HepG2 (cell line): ENCODE data around the gene ZFP37. TPM values are rescaled to one million over a fixed set of nuclear protein-coding genes. Genes with fewer than 3 reads are reported as not detected.
A peak's percentile ranks its signal among the peaks of the same experiment; 100 is the strongest.

Experiments
- ATRX ChIP-seq: sonication (generic); formaldehyde crosslinking; IDR thresholded peaks from 2 replicates; pipeline ENCODE4 v1.4.0; 2020; ENCODE audit warnings: missing genetic modification reagents, borderline replicate concordance
- CREM ChIP-seq, 2 experiments: sonication (generic) in 1 of 2; formaldehyde crosslinking in 1 of 2; IDR thresholded peaks; 2 replicates each; pipeline versions ENCODE4 v1.4.0 to v1.6.1; 2016 to 2020; ENCODE audit warnings: antibody characterized with exemption in 1 of 2, mild to moderate bottlenecking in 1 of 2, missing genetic modification reagents in 1 of 2
- FOXK2 ChIP-seq: fragments of 450-650 bp; IDR thresholded peaks from 2 replicates; pipeline ENCODE4 v1.6.1; 2016
- GABPA ChIP-seq, 2 experiments: IDR thresholded peaks; 2 replicates each; pipeline ENCODE4 v1.6.1; 2011 to 2016; ENCODE audit warnings: low read depth in 2 of 2, low read length in 1 of 2, missing biosample characterization in 1 of 2, missing genetic modification characterization in 1 of 2
- KAT7 ChIP-seq: IDR thresholded peaks from 2 replicates; pipeline ENCODE4 v1.6.1; 2018; ENCODE audit warnings: borderline replicate concordance, missing compliant biosample characterization
- SP2 ChIP-seq: sonication (generic); formaldehyde crosslinking; IDR thresholded peaks from 2 replicates; pipeline ENCODE4 v1.5.1; 2020; ENCODE audit warnings: mild to moderate bottlenecking, missing genetic modification reagents
- ZBTB21 ChIP-seq: sonication (generic); formaldehyde crosslinking; IDR thresholded peaks from 2 replicates; pipeline ENCODE4 v1.4.0; 2020; ENCODE audit warnings: missing genetic modification reagents
- ZBTB8A ChIP-seq: sonication (generic); formaldehyde crosslinking; IDR thresholded peaks from 2 replicates; pipeline ENCODE4 v1.4.0; 2020; ENCODE audit warnings: mild to moderate bottlenecking, low read depth, missing genetic modification reagents, borderline replicate concordance
- ZFP1 ChIP-seq: IDR thresholded peaks from 2 replicates; pipeline ENCODE4 v1.6.1; 2016
- ZNF350 ChIP-seq: sonication (generic); formaldehyde crosslinking; IDR thresholded peaks from 2 replicates; pipeline ENCODE4 v1.4.0; 2020; ENCODE audit warnings: mild to moderate bottlenecking, low read depth, missing genetic modification reagents, borderline replicate concordance
- polyA plus RNA-seq, 8 experiments: library from polyadenylated mRNA; depleted of rRNA in 3 of 8; stranded (reverse) in 7 of 8; unstranded in 1 of 8; fragments of >200 nt; fragmentation: Illumina TruSeq in 4 of 8; extraction: Trizol in 4 of 8; gene quantifications; 2 replicates each; pipeline versions ENCODE4 v1.2.1 to v1.2.3, GENCODE V29; 2011 to 2016; ENCODE audit warnings: low read depth in 4 of 8, missing spikeins in 1 of 8, mixed read lengths in 1 of 8; ENCODE audit not compliant: insufficient read depth in 1 of 8
- total RNA-seq, 5 experiments: library from RNA; depleted of rRNA; stranded (reverse); fragments of >200 nt; fragmentation: Illumina TruSeq; extraction: Trizol; gene quantifications; 2 replicates each; pipeline ENCODE4 v1.2.3, GENCODE V29; 2016; ENCODE audit warnings: low read depth in 1 of 5
- TF ChIP-seq, protein P1 (sequence below): IDR thresholded peaks from 2 replicates; pipeline ENCODE4 v1.6.1; 2016; ENCODE audit warnings: low read depth, control low read depth
- TF ChIP-seq, protein P2 (sequence below): sonication (generic); formaldehyde crosslinking; IDR thresholded peaks from 2 replicates; pipeline ENCODE4 v1.8.0; 2022; ENCODE audit warnings: mild to moderate bottlenecking, missing genetic modification reagents, moderate library complexity
- TF ChIP-seq, protein P3 (sequence below): sonication (generic); formaldehyde crosslinking; IDR thresholded peaks from 2 replicates; pipeline ENCODE4 v1.5.1; 2020; ENCODE audit warnings: missing genetic modification reagents, mild to moderate bottlenecking, borderline replicate concordance
- TF ChIP-seq, protein P4 (sequence below): sonication (generic); formaldehyde crosslinking; IDR thresholded peaks from 2 replicates; pipeline ENCODE4 v1.8.1; 2023; ENCODE audit warnings: missing genetic modification reagents, mild to moderate bottlenecking, borderline replicate concordance
- TF ChIP-seq, protein P5 (sequence below): IDR thresholded peaks from 2 replicates; pipeline ENCODE4 v1.6.1; 2012; ENCODE audit warnings: low read depth, low read length, improper control_type of control experiment
- TF ChIP-seq, protein P6 (sequence below): sonication (generic); formaldehyde crosslinking; IDR thresholded peaks from 2 replicates; pipeline ENCODE4 v1.8.0; 2022; ENCODE audit warnings: low read depth, missing genetic modification reagents

The ZFP37 gene
- total and polyA plus RNA-seq, 2 of the 13 experiments (the other 11 are each of a cell fraction or from before 2014, with no cell fraction given), result 1.1 to 3.7 TPM

DNA sequence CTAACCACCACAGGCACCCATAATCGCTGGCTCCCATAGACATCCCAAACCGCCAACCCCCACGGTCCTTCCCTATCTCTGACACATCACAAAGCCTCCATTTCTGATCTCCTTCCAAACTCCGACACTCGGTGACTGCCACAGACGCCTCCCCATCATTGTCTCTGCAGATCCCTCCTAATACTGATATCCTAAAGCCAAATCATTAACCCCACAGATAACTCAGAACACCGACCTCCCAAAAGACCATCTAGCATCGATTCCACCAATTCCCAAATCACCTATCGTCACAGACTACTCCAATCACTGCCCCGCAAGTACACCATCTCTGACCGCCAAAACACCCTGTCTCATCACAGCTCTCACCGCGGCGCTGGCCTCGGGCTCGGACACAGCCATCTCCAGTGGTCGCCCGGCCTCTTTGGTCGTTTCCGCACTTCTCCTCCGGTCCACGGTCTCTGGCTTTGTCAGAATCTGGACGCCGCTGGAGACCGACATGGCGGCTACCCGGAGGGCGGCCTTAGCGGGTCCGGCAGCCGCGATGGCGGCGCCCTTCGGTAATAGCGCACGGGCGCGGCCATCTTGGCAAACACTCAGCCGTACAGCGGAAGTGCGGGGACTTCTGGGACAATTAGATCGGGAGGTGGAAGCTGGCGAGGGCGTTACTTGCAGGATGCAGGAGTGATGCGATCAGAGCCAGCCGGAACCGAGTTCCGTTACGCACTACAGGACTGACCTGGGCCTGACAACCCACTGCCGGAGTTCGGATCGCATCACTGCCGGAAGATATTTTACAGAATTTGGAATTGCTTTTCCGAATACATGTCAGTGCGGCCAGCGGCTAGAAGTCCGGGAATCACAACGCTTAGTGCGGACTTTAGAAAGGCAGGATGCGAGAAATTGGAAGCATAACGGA, at the start of gene ZFP37 (continued):
- TF ChIP-seq GABPA (IDR thresholded peaks at IDR 0.05; ENCODE audit: low read depth, low read length), result peak; percentile 73
- TF ChIP-seq GABPA (CRISPR knock-in tag; IDR thresholded peaks at IDR 0.05; ENCODE audit: low read depth), result peak; percentile 94
- TF ChIP-seq, protein P1, sequence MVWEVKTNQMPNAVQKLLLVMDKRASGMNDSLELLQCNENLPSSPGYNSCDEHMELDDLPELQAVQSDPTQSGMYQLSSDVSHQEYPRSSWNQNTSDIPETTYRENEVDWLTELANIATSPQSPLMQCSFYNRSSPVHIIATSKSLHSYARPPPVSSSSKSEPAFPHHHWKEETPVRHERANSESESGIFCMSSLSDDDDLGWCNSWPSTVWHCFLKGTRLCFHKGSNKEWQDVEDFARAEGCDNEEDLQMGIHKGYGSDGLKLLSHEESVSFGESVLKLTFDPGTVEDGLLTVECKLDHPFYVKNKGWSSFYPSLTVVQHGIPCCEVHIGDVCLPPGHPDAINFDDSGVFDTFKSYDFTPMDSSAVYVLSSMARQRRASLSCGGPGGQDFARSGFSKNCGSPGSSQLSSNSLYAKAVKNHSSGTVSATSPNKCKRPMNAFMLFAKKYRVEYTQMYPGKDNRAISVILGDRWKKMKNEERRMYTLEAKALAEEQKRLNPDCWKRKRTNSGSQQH (CRISPR knock-in tag), result no peak
- TF ChIP-seq ZFP1 (CRISPR knock-in tag), result peak; percentile 50; the same call in 1 of the 2 replicates
- TF ChIP-seq FOXK2, result no peak
- TF ChIP-seq, protein P2, sequence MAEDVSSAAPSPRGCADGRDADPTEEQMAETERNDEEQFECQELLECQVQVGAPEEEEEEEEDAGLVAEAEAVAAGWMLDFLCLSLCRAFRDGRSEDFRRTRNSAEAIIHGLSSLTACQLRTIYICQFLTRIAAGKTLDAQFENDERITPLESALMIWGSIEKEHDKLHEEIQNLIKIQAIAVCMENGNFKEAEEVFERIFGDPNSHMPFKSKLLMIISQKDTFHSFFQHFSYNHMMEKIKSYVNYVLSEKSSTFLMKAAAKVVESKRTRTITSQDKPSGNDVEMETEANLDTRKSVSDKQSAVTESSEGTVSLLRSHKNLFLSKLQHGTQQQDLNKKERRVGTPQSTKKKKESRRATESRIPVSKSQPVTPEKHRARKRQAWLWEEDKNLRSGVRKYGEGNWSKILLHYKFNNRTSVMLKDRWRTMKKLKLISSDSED (CRISPR knock-in tag), result no peak
- no peak for TF ChIP-seq KAT7
- peak; percentile 92 for TF ChIP-seq CREM (IDR thresholded peaks at IDR 0.05)
- no peak for TF ChIP-seq CREM (CRISPR knock-in tag; IDR thresholded peaks at IDR 0.05)
- TF ChIP-seq, protein P3, sequence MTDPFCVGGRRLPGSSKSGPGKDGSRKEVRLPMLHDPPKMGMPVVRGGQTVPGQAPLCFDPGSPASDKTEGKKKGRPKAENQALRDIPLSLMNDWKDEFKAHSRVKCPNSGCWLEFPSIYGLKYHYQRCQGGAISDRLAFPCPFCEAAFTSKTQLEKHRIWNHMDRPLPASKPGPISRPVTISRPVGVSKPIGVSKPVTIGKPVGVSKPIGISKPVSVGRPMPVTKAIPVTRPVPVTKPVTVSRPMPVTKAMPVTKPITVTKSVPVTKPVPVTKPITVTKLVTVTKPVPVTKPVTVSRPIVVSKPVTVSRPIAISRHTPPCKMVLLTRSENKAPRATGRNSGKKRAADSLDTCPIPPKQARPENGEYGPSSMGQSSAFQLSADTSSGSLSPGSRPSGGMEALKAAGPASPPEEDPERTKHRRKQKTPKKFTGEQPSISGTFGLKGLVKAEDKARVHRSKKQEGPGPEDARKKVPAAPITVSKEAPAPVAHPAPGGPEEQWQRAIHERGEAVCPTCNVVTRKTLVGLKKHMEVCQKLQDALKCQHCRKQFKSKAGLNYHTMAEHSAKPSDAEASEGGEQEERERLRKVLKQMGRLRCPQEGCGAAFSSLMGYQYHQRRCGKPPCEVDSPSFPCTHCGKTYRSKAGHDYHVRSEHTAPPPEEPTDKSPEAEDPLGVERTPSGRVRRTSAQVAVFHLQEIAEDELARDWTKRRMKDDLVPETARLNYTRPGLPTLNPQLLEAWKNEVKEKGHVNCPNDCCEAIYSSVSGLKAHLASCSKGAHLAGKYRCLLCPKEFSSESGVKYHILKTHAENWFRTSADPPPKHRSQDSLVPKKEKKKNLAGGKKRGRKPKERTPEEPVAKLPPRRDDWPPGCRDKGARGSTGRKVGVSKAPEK, result no peak
- peak; percentile 92; the same call in 1 of the 2 replicates for TF ChIP-seq ZNF350
- peak; percentile 78 for TF ChIP-seq ZBTB21 (CRISPR knock-in tag)
- TF ChIP-seq SP2 (CRISPR knock-in tag), result no peak; the same call in 1 of the 2 replicates
- TF ChIP-seq, protein P4, sequence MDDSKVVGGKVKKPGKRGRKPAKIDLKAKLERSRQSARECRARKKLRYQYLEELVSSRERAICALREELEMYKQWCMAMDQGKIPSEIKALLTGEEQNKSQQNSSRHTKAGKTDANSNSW, result no peak
- no peak for TF ChIP-seq ZBTB8A (CRISPR knock-in tag)
- TF ChIP-seq, protein P5, sequence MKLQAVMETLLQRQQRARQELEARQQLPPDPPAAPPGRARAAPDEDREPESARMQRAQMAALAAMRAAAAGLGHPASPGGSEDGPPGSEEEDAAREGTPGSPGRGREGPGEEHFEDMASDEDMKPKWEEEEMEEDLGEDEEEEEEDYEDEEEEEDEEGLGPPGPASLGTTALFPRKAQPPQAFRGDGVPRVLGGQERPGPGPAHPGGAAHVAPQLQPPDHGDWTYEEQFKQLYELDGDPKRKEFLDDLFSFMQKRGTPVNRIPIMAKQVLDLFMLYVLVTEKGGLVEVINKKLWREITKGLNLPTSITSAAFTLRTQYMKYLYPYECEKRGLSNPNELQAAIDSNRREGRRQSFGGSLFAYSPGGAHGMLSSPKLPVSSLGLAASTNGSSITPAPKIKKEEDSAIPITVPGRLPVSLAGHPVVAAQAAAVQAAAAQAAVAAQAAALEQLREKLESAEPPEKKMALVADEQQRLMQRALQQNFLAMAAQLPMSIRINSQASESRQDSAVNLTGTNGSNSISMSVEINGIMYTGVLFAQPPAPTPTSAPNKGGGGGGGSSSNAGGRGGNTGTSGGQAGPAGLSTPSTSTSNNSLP, result 0 out of 2 replicates have a peak, but pooled peaks have one; percentile 23
- TF ChIP-seq ATRX (CRISPR knock-in tag), result no peak
- TF ChIP-seq, protein P6, sequence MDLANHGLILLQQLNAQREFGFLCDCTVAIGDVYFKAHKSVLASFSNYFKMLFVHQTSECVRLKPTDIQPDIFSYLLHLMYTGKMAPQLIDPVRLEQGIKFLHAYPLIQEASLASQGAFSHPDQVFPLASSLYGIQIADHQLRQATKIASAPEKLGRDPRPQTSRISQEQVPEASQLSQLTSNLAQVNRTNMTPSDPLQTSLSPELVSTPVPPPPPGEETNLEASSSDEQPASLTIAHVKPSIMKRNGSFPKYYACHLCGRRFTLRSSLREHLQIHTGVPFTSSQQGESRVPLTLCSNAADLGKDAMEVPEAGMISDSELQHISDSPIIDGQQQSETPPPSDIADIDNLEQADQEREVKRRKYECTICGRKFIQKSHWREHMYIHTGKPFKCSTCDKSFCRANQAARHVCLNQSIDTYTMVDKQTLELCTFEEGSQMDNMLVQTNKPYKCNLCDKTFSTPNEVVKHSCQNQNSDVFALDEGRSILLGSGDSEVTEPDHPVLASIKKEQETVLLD (CRISPR knock-in tag), result no peak
